ENCODE measurements around the gene MAPKAP1.

The MAPKAP1 gene

GRCh38 chr9:125537442-125538091 lies 169.4 kb downstream of the MAPKAP1 start:
- no peak for DNase-seq (ENCODE audit: low read depth, low spot score)

GRCh38 chr9:125536776-125537175 lies 170.2 kb downstream of the MAPKAP1 start:
- no peak for DNase-seq (ENCODE audit: low read depth, low spot score)

- peak; percentile 82 for DNase-seq (ENCODE audit: low read depth, low spot score)
These were observed 170.7 kb downstream of the MAPKAP1 start for GRCh38 chr9:125536167-125536772.

GRCh38 chr9:125534971-125535701 lies 171.9 kb downstream of the MAPKAP1 start:
- DNase-seq (ENCODE audit: low read depth, low spot score) = no peak

- no peak for DNase-seq (ENCODE audit: low read depth, low spot score)
These were observed 174.0 kb downstream of the MAPKAP1 start for GRCh38 chr9:125532812-125533594.

- no peak for DNase-seq (ENCODE audit: low read depth, low spot score)
These were observed 174.6 kb downstream of the MAPKAP1 start for GRCh38 chr9:125532412-125532811.

GRCh38 chr9:125529589-125530515 lies 177.2 kb downstream of the MAPKAP1 start:
- no peak for DNase-seq (ENCODE audit: low read depth, low spot score)

GRCh38 chr9:125529107-125529506 lies 177.9 kb downstream of the MAPKAP1 start:
- DNase-seq (ENCODE audit: low read depth, low spot score) = no peak

GRCh38 chr9:125527471-125528002 lies 179.5 kb downstream of the MAPKAP1 start:
- DNase-seq (ENCODE audit: low read depth, low spot score) = no peak

- no peak for DNase-seq (ENCODE audit: low read depth, low spot score)
These were observed 180.9 kb downstream of the MAPKAP1 start for GRCh38 chr9:125525921-125526631.

GRCh38 chr9:125524583-125525355 lies 182.2 kb downstream of the MAPKAP1 start:
- DNase-seq (ENCODE audit: low read depth, low spot score) = peak; percentile 67

- no peak for DNase-seq (ENCODE audit: low read depth, low spot score)
These were observed 183.3 kb downstream of the MAPKAP1 start for GRCh38 chr9:125523681-125524080.

GRCh38 chr9:125522328-125522725 lies 184.7 kb downstream of the MAPKAP1 start:
- no peak for DNase-seq (ENCODE audit: low read depth, low spot score)

- no peak for DNase-seq (ENCODE audit: low read depth, low spot score)
These were observed 185.3 kb downstream of the MAPKAP1 start for GRCh38 chr9:125521462-125522327.

GRCh38 chr9:125519734-125520133 lies 187.3 kb downstream of the MAPKAP1 start:
- peak; percentile 32 for DNase-seq (ENCODE audit: low read depth, low spot score)

- DNase-seq (ENCODE audit: low read depth, low spot score) = no peak
These were observed 189.4 kb downstream of the MAPKAP1 start for GRCh38 chr9:125517577-125517976.

GRCh38 chr9:125515983-125516940 lies 190.7 kb downstream of the MAPKAP1 start:
- DNase-seq (ENCODE audit: low read depth, low spot score) = no peak
